Natural killer cell (primary cell): Measurements from ENCODE around the gene PARD3B. TPM values are rescaled to one million over a fixed set of nuclear protein-coding genes. Genes with fewer than 3 reads are reported as not detected.

ENCODE experiments used
- ATAC-seq, 3 donors: fragments of 150-1000 bp in 2 of 3; fragments of 200-7000 bp in 1 of 3; cut with Tn5 transposase; 1 replicate in 1 of 3; 2 replicates in 2 of 3; pipeline ENCODE4 v1.10.0; 2021; ENCODE audit warnings: mild to moderate bottlenecking in 2 of 3, moderate library complexity in 2 of 3
- DNase-seq, 2 donors: peaks; one replicate each; pipeline versions ENCODE4 v3.0.0 to v3.0.0-alpha.2; 2013 to 2021; ENCODE audit warnings: mixed read lengths in 1 of 2
- H3K27ac ChIP-seq: one replicate; pipeline ENCODE4 v1.5.1; 2013; ENCODE audit warnings: mild to moderate bottlenecking, low read length
- H3K27me3 ChIP-seq: one replicate; pipeline ENCODE4 v1.6.1; 2013; ENCODE audit warnings: low read length; ENCODE audit not compliant: control insufficient read depth, insufficient read depth
- H3K36me3 ChIP-seq: one replicate; pipeline ENCODE4 v1.6.1; 2013; ENCODE audit warnings: low read length; ENCODE audit not compliant: control insufficient read depth, insufficient read depth
- H3K4me1 ChIP-seq: one replicate; pipeline ENCODE4 v1.6.1; 2013; ENCODE audit warnings: low read length; ENCODE audit not compliant: control insufficient read depth, insufficient read depth
- H3K4me3 ChIP-seq: one replicate; pipeline ENCODE4 v1.5.1; 2013; ENCODE audit warnings: low read length
- H3K9me3 ChIP-seq: one replicate; pipeline ENCODE4 v1.6.1; 2013; ENCODE audit warnings: low read length; ENCODE audit not compliant: control insufficient read depth, insufficient read depth
- H3K27ac Mint-ChIP-seq, 2 donors: one replicate each; pipeline ENCODE4 v1.8.0; 2022; ENCODE audit warnings: mild to moderate bottlenecking in 2 of 2, mixed read lengths in 2 of 2, moderate library complexity in 1 of 2
- H3K27me3 Mint-ChIP-seq, 2 donors: one replicate each; pipeline ENCODE4 v1.8.0; 2022; ENCODE audit warnings: low read depth in 2 of 2, mixed read lengths in 2 of 2
- H3K36me3 Mint-ChIP-seq: one replicate; pipeline ENCODE4 v1.8.0; 2022; ENCODE audit warnings: mixed read lengths
- H3K4me1 Mint-ChIP-seq, 2 donors: one replicate each; pipeline ENCODE4 v1.8.0; 2022; ENCODE audit warnings: mixed read lengths in 2 of 2
- H3K4me3 Mint-ChIP-seq: one replicate; pipeline ENCODE4 v1.8.0; 2022; ENCODE audit warnings: mild to moderate bottlenecking, moderate library complexity, mixed read lengths
- H3K9me3 Mint-ChIP-seq, 2 donors: one replicate each; pipeline ENCODE4 v1.8.0; 2022; ENCODE audit warnings: mixed read lengths in 2 of 2
- WGBS: methylation state at CpG from one replicate; pipeline ENCODE4 v1.1.7; 2013; ENCODE audit warnings: missing lambda C conversion rate; ENCODE audit not compliant: insufficient coverage; 5-methylcytosine and 5-hydroxymethylcytosine counted together
- intact Hi-C: fragments of 100-400 bp; cut with micrococcal nuclease; formaldehyde crosslinking; loops from one replicate; pipeline ENCODE4 v1.14.2; 2022
- total RNA-seq, 4 donors: library from RNA; stranded (reverse); fragments of 120-200 nt in 1 of 4; gene quantifications; one replicate each; pipeline versions ENCODE4 v1.2.3 to v1.2.4, GENCODE V29; 2013 to 2022
- TF ChIP-seq, protein P1 (sequence below): fragments of 200-600 bp; IDR thresholded peaks from one replicate; pipeline ENCODE4 v1.8.0; 2022; ENCODE audit warnings: antibody characterized with exemption

The PARD3B gene
- total RNA-seq, 3 donors from 2014 or later (not counting 1 experiment from before 2014, with no cell fraction given): 0.13 to 0.45 TPM; not detected in 1

DNA sequence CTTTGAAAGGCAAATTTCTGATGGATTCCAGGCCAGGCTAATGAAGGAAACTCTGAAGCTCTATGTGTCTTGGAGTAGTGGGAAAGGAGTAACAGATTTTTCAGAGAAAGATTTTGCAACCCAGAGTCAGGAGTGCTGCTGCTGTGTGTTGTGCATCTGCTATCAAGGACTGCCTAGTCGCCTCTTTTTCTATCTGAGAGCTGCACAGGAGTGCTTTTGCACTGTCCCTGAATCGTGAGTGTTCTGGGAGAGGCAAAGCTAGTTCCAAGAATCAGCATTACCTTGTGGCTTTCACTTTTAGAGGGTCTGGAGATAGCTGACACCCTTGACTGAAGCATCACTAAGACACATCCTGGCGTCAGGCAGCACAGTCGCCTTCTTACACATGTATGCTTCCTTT, 336.4 kb downstream of the PARD3B start:
- DNase-seq: peak in 1 of 2 donors; percentile 36
- no peak overlapping the region for H3K27ac Mint-ChIP-seq
- H3K36me3 Mint-ChIP-seq: no peaks in the 10 kb centered on the region
- H3K4me3 Mint-ChIP-seq: no peak overlapping the region
- H3K9me3 Mint-ChIP-seq: no peaks in the 10 kb centered on the region
- H3K36me3 ChIP-seq: no peaks in the 10 kb centered on the region
- H3K27ac ChIP-seq: no peak overlapping the region
- H3K4me1 Mint-ChIP-seq: peaks cover 7 to 10% of the 10 kb centered on the region in 2 donors
- 33% methylated on average over 4 of the region's 4 CpGs for whole genome bisulfite sequencing
- H3K27me3 ChIP-seq: no peaks in the 10 kb centered on the region
- H3K4me1 ChIP-seq: no peaks in the 10 kb centered on the region
- ATAC-seq: peak in 1 of 3 donors; percentile 21
- peaks cover 0 to 4% of the 10 kb centered on the region in 2 donors for H3K27me3 Mint-ChIP-seq
- TF ChIP-seq, protein P1, sequence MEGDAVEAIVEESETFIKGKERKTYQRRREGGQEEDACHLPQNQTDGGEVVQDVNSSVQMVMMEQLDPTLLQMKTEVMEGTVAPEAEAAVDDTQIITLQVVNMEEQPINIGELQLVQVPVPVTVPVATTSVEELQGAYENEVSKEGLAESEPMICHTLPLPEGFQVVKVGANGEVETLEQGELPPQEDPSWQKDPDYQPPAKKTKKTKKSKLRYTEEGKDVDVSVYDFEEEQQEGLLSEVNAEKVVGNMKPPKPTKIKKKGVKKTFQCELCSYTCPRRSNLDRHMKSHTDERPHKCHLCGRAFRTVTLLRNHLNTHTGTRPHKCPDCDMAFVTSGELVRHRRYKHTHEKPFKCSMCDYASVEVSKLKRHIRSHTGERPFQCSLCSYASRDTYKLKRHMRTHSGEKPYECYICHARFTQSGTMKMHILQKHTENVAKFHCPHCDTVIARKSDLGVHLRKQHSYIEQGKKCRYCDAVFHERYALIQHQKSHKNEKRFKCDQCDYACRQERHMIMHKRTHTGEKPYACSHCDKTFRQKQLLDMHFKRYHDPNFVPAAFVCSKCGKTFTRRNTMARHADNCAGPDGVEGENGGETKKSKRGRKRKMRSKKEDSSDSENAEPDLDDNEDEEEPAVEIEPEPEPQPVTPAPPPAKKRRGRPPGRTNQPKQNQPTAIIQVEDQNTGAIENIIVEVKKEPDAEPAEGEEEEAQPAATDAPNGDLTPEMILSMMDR: no peak
- no peak overlapping the region for H3K4me3 ChIP-seq
- intact Hi-C loops: no loop called here
- no peaks in the 10 kb centered on the region for H3K9me3 ChIP-seq

DNA sequence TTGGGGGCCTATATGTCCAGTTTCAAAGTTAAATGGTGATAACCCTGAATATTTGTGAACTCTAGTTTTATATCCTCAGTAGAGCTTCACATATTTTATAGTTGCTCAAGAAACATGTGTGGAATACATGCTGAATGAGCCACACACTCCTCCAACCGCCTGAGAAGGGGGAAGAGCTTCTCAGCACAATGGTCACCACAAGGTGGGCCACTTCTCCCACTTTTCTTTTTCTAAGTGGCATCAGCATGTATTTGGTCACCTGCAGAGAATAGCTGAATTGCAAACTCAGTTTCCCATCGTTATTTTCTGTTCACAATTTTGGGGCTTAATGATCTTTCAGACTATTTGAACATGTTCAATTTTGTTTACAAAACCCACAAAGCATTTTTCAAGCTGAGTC, 340.5 kb downstream of the PARD3B start:
- Mint-ChIP-seq H3K4me3 (no peak overlapping the region), H3K36me3 (no peaks in the 10 kb centered on the region), H3K9me3 (no peaks in the 10 kb centered on the region), H3K4me1 (peaks cover 7 to 10% of the 10 kb centered on the region in 2 donors), H3K27ac (no peak overlapping the region), H3K27me3 (no peaks in the 10 kb centered on the region)
- peak in 1 of 2 donors; percentile 36 for DNase-seq
- H3K27ac ChIP-seq: no peak overlapping the region
- intact Hi-C loops: no loop called here
- ATAC-seq: no peak
- no peaks in the 10 kb centered on the region for H3K27me3 ChIP-seq
- no peaks in the 10 kb centered on the region for H3K36me3 ChIP-seq
- TF ChIP-seq, protein P1: no peak
- 48% methylated on average over 2 of the region's 2 CpGs for WGBS
- H3K4me1 ChIP-seq: no peaks in the 10 kb centered on the region
- no peaks in the 10 kb centered on the region for H3K9me3 ChIP-seq
- no peak overlapping the region for H3K4me3 ChIP-seq

DNA sequence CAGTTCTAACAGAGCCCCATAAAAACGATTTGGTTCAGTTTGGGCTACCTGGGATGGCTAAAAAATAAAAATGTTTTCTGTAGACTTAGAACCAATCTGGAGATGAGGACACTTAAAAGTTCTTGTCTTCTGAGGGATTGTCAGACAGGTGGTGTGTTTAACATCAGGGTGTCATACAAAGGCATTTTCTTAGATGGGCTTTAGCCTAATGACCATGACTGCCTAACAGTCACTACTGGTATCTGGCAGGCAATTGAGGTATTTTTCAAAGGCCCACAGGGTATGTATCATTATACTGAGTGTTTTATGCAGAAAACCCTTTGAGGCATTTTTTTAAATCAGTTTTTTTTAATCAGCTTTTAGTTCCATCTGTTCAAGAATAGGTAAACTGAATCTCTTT, 341.4 kb downstream of the PARD3B start:
- H3K9me3 Mint-ChIP-seq: no peaks in the 10 kb centered on the region
- Histone ChIP-seq H3K27ac (no peak overlapping the region), H3K4me3 (no peak overlapping the region), H3K36me3 (no peaks in the 10 kb centered on the region), H3K4me1 (no peaks in the 10 kb centered on the region), H3K27me3 (no peaks in the 10 kb centered on the region), H3K9me3 (no peaks in the 10 kb centered on the region)
- H3K36me3 Mint-ChIP-seq: no peaks in the 10 kb centered on the region
- H3K4me3 Mint-ChIP-seq: no peak overlapping the region
- no peaks in the 10 kb centered on the region for H3K27me3 Mint-ChIP-seq
- DNase-seq (no peak), ATAC-seq (no peak)
- peaks cover 2% of the 10 kb centered on the region in 2 donors for H3K4me1 Mint-ChIP-seq
- WGBS: 55% methylated on average over 1 of the region's 1 CpG
- TF ChIP-seq, protein P1: no peak
- no peak overlapping the region for H3K27ac Mint-ChIP-seq
- intact Hi-C loops: no loop called here

DNA sequence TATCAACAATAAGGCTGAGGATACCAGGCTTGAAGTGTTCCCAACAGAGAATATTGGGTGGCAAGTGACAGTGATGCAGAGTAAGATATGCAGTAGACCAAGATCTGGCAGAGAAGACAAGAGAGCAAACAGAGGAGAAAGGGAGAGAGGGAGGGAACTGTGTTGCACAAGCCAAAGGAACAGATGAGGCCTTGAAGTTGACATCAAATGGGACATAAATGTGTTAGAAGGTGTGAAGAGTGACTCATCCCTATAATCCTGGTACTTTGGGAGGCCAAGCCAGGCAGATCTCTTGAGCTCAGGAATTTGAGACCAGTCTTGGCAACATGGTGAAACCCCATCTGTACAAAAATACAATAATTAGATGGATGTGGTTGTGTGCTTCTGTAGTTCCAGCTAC, 342.9 kb downstream of the PARD3B start:
- Mint-ChIP-seq H3K4me3 (no peak overlapping the region), H3K27me3 (no peaks in the 10 kb centered on the region), H3K27ac (no peak overlapping the region), H3K9me3 (no peaks in the 10 kb centered on the region), H3K36me3 (no peaks in the 10 kb centered on the region), H3K4me1 (no peaks in the 10 kb centered on the region)
- Histone ChIP-seq H3K4me3 (no peak overlapping the region), H3K27ac (no peak overlapping the region), H3K4me1 (no peaks in the 10 kb centered on the region), H3K9me3 (no peaks in the 10 kb centered on the region), H3K27me3 (no peaks in the 10 kb centered on the region), H3K36me3 (no peaks in the 10 kb centered on the region)
- TF ChIP-seq, protein P1: no peak
- intact Hi-C loops: no loop called here
- ATAC-seq (no peak), DNase-seq (no peak)
